ENCODE results near the gene GBP2. TPM values are rescaled to one million over a fixed set of nuclear protein-coding genes. Genes with fewer than 3 reads are reported as not detected.
A peak's percentile ranks its signal among the peaks of the same experiment; 100 is the strongest.

The GBP2 gene
- polyA plus RNA-seq, 12 donors, result 0.62 to 29.2 (median 0.93) TPM; not detected in 2

DNA sequence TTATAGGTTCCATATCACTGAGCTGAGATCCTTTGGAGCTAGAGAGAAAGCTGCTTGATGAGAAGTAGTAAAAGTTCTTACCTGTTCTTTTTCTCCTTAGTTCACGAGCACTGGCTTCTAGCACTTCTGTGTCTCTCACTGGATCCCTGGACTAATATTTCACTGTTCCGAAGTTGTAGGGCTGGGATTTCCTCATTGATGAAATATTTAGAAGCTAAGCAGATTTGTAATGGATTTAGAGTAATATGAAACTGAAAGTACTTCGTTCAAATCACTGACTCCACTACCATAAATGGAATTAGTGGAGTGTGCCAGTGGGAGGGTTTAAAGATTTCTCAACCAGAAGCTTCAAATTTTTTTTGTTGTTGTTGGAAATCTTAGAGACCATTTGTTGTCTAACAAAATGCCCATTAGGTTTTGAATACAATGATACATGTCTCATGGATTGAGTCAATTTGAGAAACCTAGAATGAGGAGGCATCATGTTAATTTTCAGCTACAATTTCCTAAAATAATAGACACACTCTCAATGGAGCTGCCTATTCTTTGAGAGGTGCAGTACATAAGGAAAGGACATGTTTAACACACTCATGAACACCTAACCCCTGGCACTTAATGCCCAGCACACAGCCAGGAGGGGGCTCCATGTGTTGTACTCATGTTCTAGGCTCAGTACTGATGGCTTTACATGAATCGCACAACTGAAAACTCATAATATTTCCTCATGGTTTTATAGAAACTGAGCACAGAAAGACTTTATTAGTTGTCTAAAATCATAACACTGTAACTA lies 60.6 kb downstream of the GBP2 start, which contains the start of gene GBP1:
Gene GBP1 (minus strand): TSS at position 130 of the 790 bp plus-strand sequence. CDS start 1,974 bp downstream, outside the sequence.
- peak; percentile 65 for DNase-seq

- DNase-seq, result peak; percentile 30
These were observed 61.3 kb downstream of the GBP2 start for GRCh38 chr1:89064632-89065031.

GRCh38 chr1:89063094-89063493 lies 62.8 kb downstream of the GBP2 start:
- DNase-seq, result no peak

DNA sequence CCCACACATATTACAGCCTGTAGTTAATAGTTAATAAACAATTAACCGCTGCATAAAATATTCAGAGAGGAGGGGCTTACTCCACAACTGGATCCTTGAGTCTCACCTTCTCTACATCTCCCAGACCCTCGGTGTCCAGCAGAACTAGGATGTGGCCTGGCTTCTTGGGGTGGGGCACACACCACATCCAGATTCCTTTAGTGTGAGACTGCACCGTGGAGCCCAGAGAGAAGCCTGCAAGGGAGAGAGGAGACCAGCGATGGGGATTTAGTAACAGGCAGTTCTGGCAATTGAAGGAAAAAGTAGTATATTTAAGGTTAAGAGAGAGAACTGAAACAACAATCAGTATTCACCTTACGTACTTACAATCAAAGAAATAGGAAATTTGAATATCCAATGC lies 65.8 kb downstream of the GBP2 start:
- DNase-seq, result no peak

Other genes starting within 250 kb of the GBP2 start
- gene GTF2B, start 234.5 kb downstream of the GBP2 start, polyA plus RNA-seq (ENCODE audit: insufficient read length in 12 of 12), result 10 to 100 TPM in 11 of 12 donors, not detected in 1; 30.3 to 40.2 (median 33.4) TPM
- 10 to 100 TPM in 11 of 12 donors, not detected in 1; 10.3 to 38.1 (median 19.9) TPM for gene KYAT3, start 133.5 kb downstream of the GBP2 start, polyA plus RNA-seq (ENCODE audit: insufficient read length in 12 of 12)
- 10 to 100 TPM in 11 of 12 donors, not detected in 1; 10.2 to 17.9 (median 15.2) TPM for gene RBMXL1, start 133.5 kb downstream of the GBP2 start, polyA plus RNA-seq (ENCODE audit: insufficient read length in 12 of 12)
- 10 to 100 TPM in 1 of 12 donors, 1 to 10 TPM in 10, not detected in 1; 2.0 to 10.1 (median 2.8) TPM for gene GBP3, start 103.2 kb downstream of the GBP2 start, polyA plus RNA-seq (ENCODE audit: insufficient read length in 12 of 12)
- gene GBP1, start 60.9 kb downstream of the GBP2 start, polyA plus RNA-seq (ENCODE audit: insufficient read length in 12 of 12), result 10 to 100 TPM in 3 of 12 donors, 1 to 10 TPM in 8, not detected in 1; 4.0 to 42.2 (median 6.1) TPM
- gene GBP7, start 49.9 kb upstream of the GBP2 start, polyA plus RNA-seq (ENCODE audit: insufficient read length in 12 of 12), result under 1 TPM in 3 of 12 donors, not detected in 9; 0.08 TPM
- gene GBP4, start 72.8 kb upstream of the GBP2 start, polyA plus RNA-seq (ENCODE audit: insufficient read length in 12 of 12), result 1 to 10 TPM in 11 of 12 donors, not detected in 1; 3.2 to 5.4 (median 3.9) TPM
- 1 to 10 TPM in 5 of 12 donors, under 1 TPM in 5, not detected in 2; 0.53 to 3.9 (median 0.94) TPM for gene GBP5, start 146.7 kb upstream of the GBP2 start, polyA plus RNA-seq (ENCODE audit: insufficient read length in 12 of 12)
- under 1 TPM in 6 of 12 donors, not detected in 6; 0.05 to 0.22 (median 0.12) TPM for gene GBP6, start 237.9 kb upstream of the GBP2 start, polyA plus RNA-seq (ENCODE audit: insufficient read length in 12 of 12)